WERI-Rb-1 (cell line): ENCODE measurements around the gene HOXA6.
A peak's percentile ranks its signal among the peaks of the same experiment; 100 is the strongest.

Source experiments
- DNase-seq: peaks from one replicate; pipeline ENCODE4 v3.0.0-alpha.2; 2020
- H3K27ac ChIP-seq: fragments of 250-450 bp; sonication (Bioruptor Pico); 2 replicates; pipeline ENCODE4 v1.5.1; 2020; ENCODE audit warnings: mild to moderate bottlenecking, moderate library complexity
- H3K27me3 ChIP-seq: fragments of 250-450 bp; sonication (Bioruptor Pico); 2 replicates; pipeline ENCODE4 v1.5.1; 2021; ENCODE audit warnings: mild to moderate bottlenecking, low read depth, moderate library complexity; ENCODE audit not compliant: insufficient read depth, severe bottlenecking
- H3K36me3 ChIP-seq: fragments of 250-450 bp; sonication (Bioruptor Pico); 2 replicates; pipeline ENCODE4 v1.5.1; 2020; ENCODE audit warnings: mild to moderate bottlenecking, moderate library complexity
- H3K4me3 ChIP-seq: 2 replicates; pipeline ENCODE4 v1.5.1; 2011; ENCODE audit warnings: low read depth, mild to moderate bottlenecking, control low read depth, low read length
- H3K9me3 ChIP-seq: fragments of 250-450 bp; sonication (Bioruptor Pico); 2 replicates; pipeline ENCODE4 v1.5.1; 2021; ENCODE audit warnings: mild to moderate bottlenecking, moderate library complexity; ENCODE audit not compliant: severe bottlenecking
- CTCF ChIP-seq: IDR thresholded peaks from 2 replicates; pipeline ENCODE4 v1.5.1; 2011; ENCODE audit warnings: low read depth, mild to moderate bottlenecking, control low read depth, inconsistent platforms, low read length

The HOXA6 gene

GRCh38 chr7:27163288-27164044 lies 15.9 kb upstream of the HOXA6 start:
- Histone ChIP-seq H3K4me3 (no peak overlapping the region), H3K9me3 (peaks cover 21% of the 10 kb centered on the region), H3K27me3 (peaks cover 53% of the 10 kb centered on the region), H3K36me3 (no peaks in the 10 kb centered on the region), H3K27ac (no peak overlapping the region)
- DNase-seq = no peak
- TF ChIP-seq CTCF = no peak

- Histone ChIP-seq H3K27ac (no peak overlapping the region), H3K9me3 (peaks cover 22% of the 10 kb centered on the region)
- no peak for TF ChIP-seq CTCF
These were observed 15.2 kb upstream of the HOXA6 start for GRCh38 chr7:27162561-27163287.

GRCh38 chr7:27161721-27162560 lies 14.4 kb upstream of the HOXA6 start:
- DNase-seq = no peak
- Histone ChIP-seq H3K4me3 (no peak overlapping the region), H3K9me3 (peaks cover 24% of the 10 kb centered on the region), H3K27me3 (peaks cover 43% of the 10 kb centered on the region), H3K36me3 (no peaks in the 10 kb centered on the region), H3K27ac (no peak overlapping the region)
- TF ChIP-seq CTCF = no peak

More at GRCh38 chr7:27162561-27163287, 15.2 kb upstream of the HOXA6 start:
- Histone ChIP-seq H3K36me3 (no peaks in the 10 kb centered on the region), H3K27me3 (peaks cover 48% of the 10 kb centered on the region), H3K4me3 (no peak overlapping the region)
- DNase-seq = no peak

- TF ChIP-seq CTCF = no peak
- Histone ChIP-seq H3K9me3 (peaks cover 26% of the 10 kb centered on the region), H3K27ac (no peak overlapping the region), H3K27me3 (peaks cover 40% of the 10 kb centered on the region), H3K36me3 (no peaks in the 10 kb centered on the region), H3K4me3 (peak overlapping the region; percentile 47)
- DNase-seq = no peak
These were observed 13.7 kb upstream of the HOXA6 start for GRCh38 chr7:27161214-27161720.

GRCh38 chr7:27160546-27161213 lies 13.1 kb upstream of the HOXA6 start:
- Histone ChIP-seq H3K27me3 (peaks cover 40% of the 10 kb centered on the region), H3K4me3 (peak overlapping the region; percentile 47), H3K27ac (peak overlapping the region; percentile 72), H3K9me3 (peaks cover 24% of the 10 kb centered on the region), H3K36me3 (no peaks in the 10 kb centered on the region)
- peak; percentile 86 for DNase-seq
- peak; percentile 93 for TF ChIP-seq CTCF
